Kidney (tissue), 14 donors: ENCODE data around the gene TOMM40. TPM values are rescaled to one million over a fixed set of nuclear protein-coding genes. Genes with fewer than 3 reads are reported as not detected.

Experiments used
- DNase-seq, 5 donors: peaks; one replicate each; pipeline ENCODE4 v3.0.0-alpha.2; 2013 to 2020
- FAIRE-seq: peaks from 2 replicates; lab custom pipeline; 2012; peaks lifted over from hg19 to GRCh38; lab: Jason Lieb, UNC
- H3K27ac ChIP-seq, 2 donors: one replicate each; pipeline ENCODE4 v1.7.0; 2013; ENCODE audit warnings: low read depth in 2 of 2, low read length in 2 of 2, inconsistent platforms in 1 of 2
- H3K27me3 ChIP-seq: one replicate; pipeline ENCODE4 v1.7.1; 2013; ENCODE audit warnings: low read length, inconsistent platforms; ENCODE audit not compliant: control insufficient read depth, insufficient read depth
- H3K36me3 ChIP-seq, 3 donors: one replicate each; pipeline versions ENCODE4 v1.7.0 to v1.7.1; 2013; ENCODE audit warnings: low read length in 3 of 3, control low read depth in 1 of 3, inconsistent platforms in 1 of 3; ENCODE audit not compliant: insufficient read depth in 3 of 3, control insufficient read depth in 2 of 3
- H3K4me1 ChIP-seq, 3 donors: one replicate each; pipeline versions ENCODE4 v1.7.0 to v1.7.1; 2013; ENCODE audit warnings: low read length in 3 of 3, inconsistent platforms in 1 of 3, low read depth in 1 of 3; ENCODE audit not compliant: control insufficient read depth in 2 of 3, insufficient read depth in 2 of 3
- H3K4me3 ChIP-seq, 3 donors: one replicate each; pipeline versions ENCODE4 v1.7.0 to v1.8.1; 2013; ENCODE audit warnings: low read length in 3 of 3, control low read depth in 1 of 3, inconsistent platforms in 1 of 3
- H3K9ac ChIP-seq, 3 donors: one replicate each; pipeline versions ENCODE4 v1.7.0 to v1.7.1; 2013; ENCODE audit warnings: low read length in 3 of 3, control low read depth in 1 of 3, inconsistent platforms in 1 of 3
- H3K9me3 ChIP-seq, 3 donors: one replicate each; pipeline versions ENCODE4 v1.7.0 to v1.7.1; 2013; ENCODE audit warnings: low read length in 3 of 3, control low read depth in 1 of 3, inconsistent platforms in 1 of 3; ENCODE audit not compliant: control insufficient read depth in 2 of 3, insufficient read depth in 1 of 3
- CTCF ChIP-seq: IDR thresholded peaks from 3 replicates; pipeline ENCODE4 v1.5.1; 2012; ENCODE audit warnings: mild to moderate bottlenecking, moderate library complexity, borderline replicate concordance; ENCODE audit not compliant: insufficient read depth; ENCODE audit errors: extremely low read depth
- intact Hi-C: fragments of 100-400 bp; cut with DNase I; formaldehyde crosslinking; loops from one replicate; pipeline ENCODE4 v1.11.1; 2022
- polyA plus RNA-seq: library from polyadenylated mRNA; stranded (reverse); fragments of 350-450 nt; fragmentation: Illumina TruSeq; extraction: RNeasy Lipid Tissue Mini Kit (QIAGEN cat#74804); gene quantifications from one replicate; pipeline ENCODE4 v1.2.3, GENCODE V29; 2014; ENCODE audit warnings: low read depth, low replicate concordance; ENCODE audit not compliant: insufficient read depth
- total RNA-seq: library from RNA; stranded (reverse); fragmentation: NEBNext Ultra II Directional; extraction: Animal tissue kit (Norgen Biotek cat#: 25700); gene quantifications from one replicate; pipeline ENCODE4 v1.2.1, GENCODE V29; 2021
- donor health status: control.
- donor health status: control.
- donor health status: control.
- donor health status: control.
- donor health status: control.
- donor health status: DM: yes; HTN: yes; CAD: no.
- donor health status: Normal renal cell carcinoma (clear cell type).

TOMM40 gene
- total and polyA plus RNA-seq, 2 donors from 2014 or later = 45.4 to 51.5 TPM

GRCh38 chr19:44897835-44898234, 6.8 kb downstream of the TOMM40 start:
- H3K36me3 ChIP-seq = peaks cover 0 to 16% (median 11%) of the 10 kb centered on the region in 3 donors
- FAIRE-seq = no peak
- no peaks in the 10 kb centered on the region for H3K27me3 ChIP-seq
- H3K4me3 ChIP-seq = no peak overlapping the region
- H3K9ac ChIP-seq = no peak overlapping the region
- H3K27ac ChIP-seq = no peak overlapping the region
- H3K4me1 ChIP-seq = peaks cover 0 to 4% (median 0%) of the 10 kb centered on the region in 3 donors
- no peaks in the 10 kb centered on the region for H3K9me3 ChIP-seq
- no peak for DNase-seq
- intact Hi-C loops = no loop called here
- no peak for TF ChIP-seq CTCF

GRCh38 chr19:44900328-44901244, 9.5 kb downstream of the TOMM40 start:
- H3K9ac ChIP-seq = no peak overlapping the region
- TF ChIP-seq CTCF = no peak
- H3K36me3 ChIP-seq = peaks cover 0 to 10% (median 7%) of the 10 kb centered on the region in 3 donors
- H3K4me1 ChIP-seq = peaks cover 0 to 4% (median 0%) of the 10 kb centered on the region in 3 donors
- FAIRE-seq = no peak
- no peaks in the 10 kb centered on the region for H3K9me3 ChIP-seq
- H3K4me3 ChIP-seq = no peak overlapping the region
- intact Hi-C loops = no loop called here
- DNase-seq = no peak
- H3K27ac ChIP-seq = no peak overlapping the region
- H3K27me3 ChIP-seq = no peaks in the 10 kb centered on the region

- Histone ChIP-seq H3K27me3 (no peaks in the 10 kb centered on the region), H3K9ac (no peak overlapping the region), H3K4me1 (peaks cover 0 to 4% (median 0%) of the 10 kb centered on the region in 3 donors), H3K36me3 (peaks cover 0 to 10% (median 3%) of the 10 kb centered on the region in 3 donors), H3K27ac (no peak overlapping the region), H3K4me3 (no peak overlapping the region), H3K9me3 (no peaks in the 10 kb centered on the region)
- intact Hi-C loops = no loop called here
- FAIRE-seq (no peak), DNase-seq (peak in 1 of 5 donors; percentile 63)
- TF ChIP-seq CTCF = no peak
Observed at GRCh38 chr19:44903216-44903601, 12.2 kb downstream of the TOMM40 start.
